T-cell (primary cell): ENCODE measurements around the gene RAP1A. TPM values are rescaled to one million over a fixed set of nuclear protein-coding genes. Genes with fewer than 3 reads are reported as not detected.
"Not testable (repeated sequence)": the region's sequence is repeated elsewhere in the genome, so short reads cannot be mapped to it uniquely, and the experiment has no call there.

Experiments used
- ATAC-seq, 4 experiments: fragments of 200-7000 bp in 3 of 4; fragments of 150-1000 bp in 1 of 4; cut with Tn5 transposase; replicated peaks in 1 of 4; 1 replicate in 3 of 4; 2 replicates in 1 of 4; pipeline ENCODE4 v1.10.0; 2021; ENCODE audit warnings: moderate library complexity in 3 of 4, mild to moderate bottlenecking in 2 of 4, moderate number of reproducible peaks in 1 of 4
- CTCF ChIA-PET, 2 donors: fragments of 300-600 bp; sonication (Branson Sonifier 250); formaldehyde crosslinking; loops; one replicate each; lab custom pipeline; 2022; ENCODE audit warnings: antibody characterized with exemption in 2 of 2; lab: Charles Lee
- POLR2A ChIA-PET, 2 donors: fragments of 300-600 bp; sonication (Branson Sonifier 250); formaldehyde crosslinking; loops; one replicate each; lab custom pipeline; 2022; ENCODE audit warnings: antibody characterized with exemption in 2 of 2; lab: Charles Lee
- DNase-seq, 35 experiments: peaks; one replicate each; pipeline versions ENCODE4 v3.0.0 to v3.0.0-alpha.2; 2013 to 2023
- H3K27ac ChIP-seq: one replicate; pipeline ENCODE4 v1.5.1; 2013; ENCODE audit warnings: low read length
- H3K27me3 ChIP-seq, 2 experiments: replicated peaks in 1 of 2; 1 replicate in 1 of 2; 2 replicates in 1 of 2; pipeline versions ENCODE4 v1.6.1 to v1.7.0; 2013; ENCODE audit warnings: low read length in 1 of 2, mixed read lengths in 1 of 2; ENCODE audit not compliant: control insufficient read depth in 2 of 2, insufficient read depth in 2 of 2; ENCODE audit errors: extremely low read depth in 1 of 2
- H3K36me3 ChIP-seq, 2 donors: 1 replicate in 1 of 2; 2 replicates in 1 of 2; pipeline versions ENCODE4 v1.6.1 to v1.7.0; 2013; ENCODE audit warnings: low read length in 1 of 2; ENCODE audit not compliant: control insufficient read depth in 2 of 2, insufficient read depth in 1 of 2; ENCODE audit errors: extremely low read depth in 1 of 2
- H3K4me1 ChIP-seq, 2 experiments: 1 replicate in 1 of 2; 2 replicates in 1 of 2; pipeline versions ENCODE4 v1.6.1 to v1.7.0; 2013; ENCODE audit warnings: low read length in 2 of 2, mixed read lengths in 1 of 2; ENCODE audit not compliant: insufficient read depth in 2 of 2, control insufficient read depth in 1 of 2; ENCODE audit errors: extremely low read depth in 1 of 2
- H3K4me3 ChIP-seq, 2 donors: 1 replicate in 1 of 2; 2 replicates in 1 of 2; pipeline versions ENCODE4 v1.5.1 to v1.7.0; 2013; ENCODE audit warnings: mild to moderate bottlenecking in 2 of 2, low read length in 1 of 2, moderate library complexity in 1 of 2; ENCODE audit not compliant: control insufficient read depth in 1 of 2; ENCODE audit errors: extremely low read depth in 1 of 2
- H3K9me3 ChIP-seq: 2 replicates; pipeline ENCODE4 v1.7.0; 2013
- H3K27ac Mint-ChIP-seq, 2 donors: one replicate each; pipeline ENCODE4 v1.8.0; 2020 to 2021; ENCODE audit warnings: mild to moderate bottlenecking in 2 of 2, mixed read lengths in 2 of 2
- H3K27me3 Mint-ChIP-seq, 2 donors: one replicate each; pipeline ENCODE4 v1.8.0; 2021 to 2022; ENCODE audit warnings: mixed read lengths in 2 of 2
- H3K36me3 Mint-ChIP-seq: one replicate; pipeline ENCODE4 v1.8.0; 2021; ENCODE audit warnings: mixed read lengths
- H3K4me1 Mint-ChIP-seq, 3 donors: one replicate each; pipeline ENCODE4 v1.8.0; 2020 to 2022; ENCODE audit warnings: mixed read lengths in 3 of 3, mild to moderate bottlenecking in 1 of 3
- H3K4me3 Mint-ChIP-seq, 3 donors: one replicate each; pipeline ENCODE4 v1.8.0; 2020 to 2022; ENCODE audit warnings: mild to moderate bottlenecking in 3 of 3, mixed read lengths in 3 of 3, moderate library complexity in 3 of 3
- H3K9me3 Mint-ChIP-seq, 3 donors: one replicate each; pipeline ENCODE4 v1.8.0; 2020 to 2022; ENCODE audit warnings: mixed read lengths in 3 of 3
- WGBS: methylation state at CpG from one replicate; pipeline ENCODE4 v1.1.5; 2013; ENCODE audit warnings: missing lambda C conversion rate; ENCODE audit not compliant: insufficient coverage; 5-methylcytosine and 5-hydroxymethylcytosine counted together
- total RNA-seq, 35 experiments: library from RNA in 6 of 35; stranded (reverse) in 6 of 35; fragments of 120-200 nt in 1 of 35; gene quantifications; one replicate each; pipeline versions ENCODE4 v1.2.1 to v1.2.4 and lab custom pipeline; 2013 to 2026

The RAP1A gene
- total RNA-seq, 5 donors from 2014 or later (not counting 1 experiment from before 2014, with no cell fraction given), result 95.0 to 108 (median 103) TPM

- peak overlapping the region; percentile 83 for H3K27ac ChIP-seq
- H3K27me3 Mint-ChIP-seq, result no peaks in the 10 kb centered on the region
- H3K4me1 ChIP-seq, result peaks cover 61 to 81% of the 10 kb centered on the region in 2 experiments
- peak overlapping the region in 1 of 3 donors; percentile 64 for H3K4me3 Mint-ChIP-seq
- H3K27me3 ChIP-seq, result no peaks in the 10 kb centered on the region
- peaks cover 81 to 92% (median 90%) of the 10 kb centered on the region in 3 donors for H3K4me1 Mint-ChIP-seq
- ATAC-seq, result no peak
- no peaks in the 10 kb centered on the region for H3K36me3 ChIP-seq
- no peaks in the 10 kb centered on the region for H3K36me3 Mint-ChIP-seq
- H3K9me3 ChIP-seq, result no peaks in the 10 kb centered on the region
- H3K27ac Mint-ChIP-seq, result peak overlapping the region; percentile 93
- no peak overlapping the region for H3K4me3 ChIP-seq
- no peaks in the 10 kb centered on the region for H3K9me3 Mint-ChIP-seq
- CTCF ChIA-PET, result interaction anchor here (0.5 to 2.9 kb wide), 4 partner anchors 9 to 728 kb away, joined by 3 to 8 read pairs (median 5); no protein-coding TSS in a partner anchor
- POLR2A ChIA-PET, result no interaction called here
- DNase-seq, result no peak
These were observed 17.3 kb upstream of the RAP1A start for GRCh38 chr1:111602302-111602701.

- no peaks in the 10 kb centered on the region for H3K27me3 Mint-ChIP-seq
- H3K27me3 ChIP-seq, result no peaks in the 10 kb centered on the region
- CTCF ChIA-PET, result interaction anchor here (0.6 to 2.9 kb wide), 3 partner anchors 10 to 729 kb away, joined by 3 to 8 read pairs (median 6); no protein-coding TSS in a partner anchor
- no peak overlapping the region for H3K4me3 ChIP-seq
- peaks cover 74 to 86% (median 83%) of the 10 kb centered on the region in 3 donors for H3K4me1 Mint-ChIP-seq
- no CpG with 5 or more reads among the region's 4 CpGs for WGBS
- ATAC-seq (no peak), DNase-seq (no peak)
- H3K9me3 ChIP-seq, result no peaks in the 10 kb centered on the region
- peak overlapping the region in 1 of 3 donors; percentile 64 for H3K4me3 Mint-ChIP-seq
- no peaks in the 10 kb centered on the region for H3K36me3 Mint-ChIP-seq
- no peaks in the 10 kb centered on the region for H3K36me3 ChIP-seq
- peaks cover 54 to 76% of the 10 kb centered on the region in 2 experiments for H3K4me1 ChIP-seq
- no peaks in the 10 kb centered on the region for H3K9me3 Mint-ChIP-seq
- H3K27ac Mint-ChIP-seq, result peak overlapping the region; percentile 93
- H3K27ac ChIP-seq, result peak overlapping the region; percentile 83
- POLR2A ChIA-PET, result interaction anchor here (1.2 to 1.4 kb wide), 2 partner anchors 10 to 12 kb away, joined by 5 read pairs; no protein-coding TSS in a partner anchor
These were observed 16.6 kb upstream of the RAP1A start for GRCh38 chr1:111602974-111603373.

DNA sequence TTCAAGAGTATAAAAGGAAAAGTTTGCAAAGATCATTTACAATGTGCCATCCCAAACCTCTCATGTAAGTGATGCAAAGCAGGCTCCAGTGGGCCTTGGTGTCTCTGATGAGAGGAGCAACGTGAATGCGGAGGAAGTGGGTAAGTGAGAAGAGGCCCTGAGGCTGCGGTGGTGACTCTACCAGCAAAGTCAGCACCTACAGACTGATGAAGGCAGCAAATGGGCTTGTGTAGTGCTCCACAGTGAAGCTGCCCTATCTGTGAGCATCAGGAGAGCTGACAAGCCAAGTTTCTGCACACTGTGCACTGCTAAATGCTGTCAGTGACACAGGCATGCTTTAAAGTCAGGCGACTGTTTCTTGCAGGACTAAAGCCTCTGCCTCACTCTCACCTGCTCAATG, 15.6 kb upstream of the RAP1A start:
- CTCF ChIA-PET, result interaction anchor here in 1 of 2 donors (1.0 to 2.9 kb wide), 5 partner anchors 11 to 96 kb away, joined by 3 to 8 read pairs (median 4); no protein-coding TSS in a partner anchor
- Mint-ChIP-seq H3K27ac (peak overlapping the region; percentile 93), H3K4me3 (peak overlapping the region; percentile 26 to 64 (median 42)), H3K9me3 (no peaks in the 10 kb centered on the region), H3K27me3 (no peaks in the 10 kb centered on the region), H3K4me1 (peaks cover 67 to 77% (median 74%) of the 10 kb centered on the region in 3 donors), H3K36me3 (no peaks in the 10 kb centered on the region)
- H3K4me3 ChIP-seq, result no peak overlapping the region
- POLR2A ChIA-PET, result interaction anchor here (0.6 to 1.4 kb wide), 6 partner anchors 11 to 383 kb away, joined by 3 to 9 read pairs (median 6); no protein-coding TSS in a partner anchor
- peak; percentile 55 to 90 (median 78) for DNase-seq
- ATAC-seq, result peak; percentile 99
- peaks cover 48 to 67% of the 10 kb centered on the region in 2 experiments for H3K4me1 ChIP-seq
- no peaks in the 10 kb centered on the region for H3K27me3 ChIP-seq
- no peaks in the 10 kb centered on the region for H3K36me3 ChIP-seq
- H3K9me3 ChIP-seq, result no peaks in the 10 kb centered on the region
- H3K27ac ChIP-seq, result peak overlapping the region; percentile 83
- 0% methylated on average over 4 of the region's 4 CpGs for WGBS

DNA sequence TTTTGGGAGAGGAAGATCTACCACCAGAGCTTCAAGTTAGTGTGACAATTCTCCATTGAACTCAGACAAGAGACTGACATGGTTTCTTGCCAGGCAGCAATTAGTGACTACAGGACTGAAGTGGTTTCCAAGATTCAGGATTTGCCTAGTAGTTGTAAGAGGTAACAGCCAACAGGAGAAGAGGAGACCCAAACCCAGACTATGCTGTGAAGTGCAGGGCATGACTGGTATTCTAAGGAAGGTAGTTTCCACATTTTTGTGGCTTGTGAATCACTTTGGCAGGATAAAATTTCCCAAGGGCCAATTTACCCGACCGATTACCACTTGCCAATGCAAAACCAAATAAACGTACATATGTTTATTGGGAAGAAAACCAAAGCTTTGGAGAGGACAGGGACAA, 14.7 kb upstream of the RAP1A start:
- Mint-ChIP-seq H3K9me3 (no peaks in the 10 kb centered on the region), H3K27me3 (no peaks in the 10 kb centered on the region), H3K27ac (peak overlapping the region; percentile 93), H3K4me1 (peaks cover 67 to 73% (median 69%) of the 10 kb centered on the region in 3 donors), H3K36me3 (no peaks in the 10 kb centered on the region), H3K4me3 (peak overlapping the region in 1 of 3 donors; percentile 64)
- ChIA-PET POLR2A (interaction anchor here in 1 of 2 donors (0.6 kb wide), 1 partner anchor 15 kb away, joined by 8 read pairs; no protein-coding TSS in a partner anchor), CTCF (interaction anchor here in 1 of 2 donors (1.1 to 2.9 kb wide), 3 partner anchors 14 to 97 kb away, joined by 3 to 8 read pairs (median 4); no protein-coding TSS in a partner anchor)
- H3K4me3 ChIP-seq, result no peak overlapping the region
- no peaks in the 10 kb centered on the region for H3K36me3 ChIP-seq
- no peaks in the 10 kb centered on the region for H3K9me3 ChIP-seq
- peak overlapping the region; percentile 83 for H3K27ac ChIP-seq
- no peak for ATAC-seq
- WGBS, result no CpG with 5 or more reads among the region's 3 CpGs
- no peak for DNase-seq
- peaks cover 48 to 58% of the 10 kb centered on the region in 2 experiments for H3K4me1 ChIP-seq
- H3K27me3 ChIP-seq, result no peaks in the 10 kb centered on the region

GRCh38 chr1:111605576-111605975, 14.0 kb upstream of the RAP1A start:
- peaks cover 48 to 51% of the 10 kb centered on the region in 2 experiments for H3K4me1 ChIP-seq
- Mint-ChIP-seq H3K27ac (peak overlapping the region; percentile 93), H3K36me3 (no peaks in the 10 kb centered on the region), H3K4me3 (peak overlapping the region in 1 of 3 donors; percentile 57), H3K27me3 (no peaks in the 10 kb centered on the region), H3K4me1 (peaks cover 60 to 71% (median 62%) of the 10 kb centered on the region in 3 donors), H3K9me3 (no peaks in the 10 kb centered on the region)
- DNase-seq (no peak), ATAC-seq (no peak)
- H3K9me3 ChIP-seq, result no peaks in the 10 kb centered on the region
- H3K4me3 ChIP-seq, result no peak overlapping the region
- CTCF ChIA-PET, result no interaction called here
- H3K36me3 ChIP-seq, result no peaks in the 10 kb centered on the region
- POLR2A ChIA-PET, result interaction anchor here in 1 of 2 donors (0.6 kb wide), 1 partner anchor 40 kb away, joined by 3 read pairs; no protein-coding TSS in a partner anchor
- no peaks in the 10 kb centered on the region for H3K27me3 ChIP-seq
- peak overlapping the region; percentile 83 for H3K27ac ChIP-seq

- H3K27me3 Mint-ChIP-seq, ATAC-seq, H3K36me3 ChIP-seq, H3K27me3 ChIP-seq, H3K4me3 ChIP-seq, H3K36me3 Mint-ChIP-seq, H3K9me3 ChIP-seq, H3K9me3 Mint-ChIP-seq, CTCF ChIA-PET, POLR2A ChIA-PET: not testable (repeated sequence)
- peak overlapping the region in 2 of 3 donors; percentile 17 to 57 for H3K4me3 Mint-ChIP-seq
- peak overlapping the region; percentile 93 for H3K27ac Mint-ChIP-seq
- peak in 1 of 35 experiments; percentile 55 for DNase-seq
- 33% methylated on average over 1 of the region's 8 CpGs for WGBS
- peaks cover 44 to 45% of the 10 kb centered on the region in 2 experiments for H3K4me1 ChIP-seq
- H3K27ac ChIP-seq, result peak overlapping the region; percentile 83
- peaks cover 50 to 61% (median 53%) of the 10 kb centered on the region in 3 donors for H3K4me1 Mint-ChIP-seq
These were observed 13.0 kb upstream of the RAP1A start for GRCh38 chr1:111606457-111607215.
